H9 (cell line): ENCODE results near the gene ARL13B. TPM values are rescaled to one million over a fixed set of nuclear protein-coding genes. Genes with fewer than 3 reads are reported as not detected.
"Not testable (repeated sequence)": the region's sequence is repeated elsewhere in the genome, so short reads cannot be mapped to it uniquely, and the experiment has no call there.

Source experiments
- DNase-seq: peaks from one replicate; pipeline ENCODE4 v3.0.0-alpha.2; 2017
- H2AFZ ChIP-seq: one replicate; pipeline ENCODE4 v1.6.1; 2013; ENCODE audit warnings: mild to moderate bottlenecking, low read length, control low read depth, moderate library complexity
- H2AK5ac ChIP-seq: 2 replicates; pipeline ENCODE4 v1.6.1; 2013; ENCODE audit warnings: low read length, control low read depth, mixed read lengths; ENCODE audit not compliant: insufficient read length
- H2BK120ac ChIP-seq: one replicate; pipeline ENCODE4 v1.6.1; 2013; ENCODE audit warnings: low read depth, mild to moderate bottlenecking, low read length, control low read depth, inconsistent platforms; ENCODE audit not compliant: poor library complexity, severe bottlenecking
- H2BK12ac ChIP-seq: 2 replicates; pipeline ENCODE4 v1.6.1; 2013; ENCODE audit warnings: low read length, control low read depth, mixed read lengths, low read depth; ENCODE audit not compliant: insufficient read length
- H2BK15ac ChIP-seq: 2 replicates; pipeline ENCODE4 v1.6.1; 2013; ENCODE audit warnings: low read depth, low read length, control low read depth
- H2BK20ac ChIP-seq: one replicate; pipeline ENCODE4 v1.6.1; 2013; ENCODE audit warnings: low read depth, mild to moderate bottlenecking, low read length, control low read depth, inconsistent platforms; ENCODE audit not compliant: poor library complexity, severe bottlenecking
- H2BK5ac ChIP-seq: 2 replicates; pipeline ENCODE4 v1.6.1; 2013; ENCODE audit warnings: low read length, control low read depth, mixed read lengths; ENCODE audit not compliant: insufficient read length
- H3K14ac ChIP-seq: 2 replicates; pipeline ENCODE4 v1.6.1; 2013; ENCODE audit warnings: low read length, control low read depth; ENCODE audit not compliant: insufficient read depth
- H3K18ac ChIP-seq: 2 replicates; pipeline ENCODE4 v1.6.1; 2013; ENCODE audit warnings: low read depth, mild to moderate bottlenecking, mixed read lengths, low read length, control low read depth; ENCODE audit not compliant: insufficient read length
- H3K23ac ChIP-seq: 2 replicates; pipeline ENCODE4 v1.6.1; 2013; ENCODE audit warnings: low read length, control low read depth, mixed read lengths, low read depth; ENCODE audit not compliant: insufficient read length
- H3K23me2 ChIP-seq: 2 replicates; pipeline ENCODE4 v1.6.1; 2013; ENCODE audit warnings: low read depth, mild to moderate bottlenecking, mixed read lengths, low read length, control low read depth; ENCODE audit not compliant: insufficient read length, poor library complexity, severe bottlenecking
- H3K27ac ChIP-seq: 2 replicates; pipeline ENCODE4 v1.5.1; 2013; ENCODE audit warnings: low read length, control low read depth, mixed read lengths, low read depth; ENCODE audit not compliant: insufficient read length
- H3K27me3 ChIP-seq: 2 replicates; pipeline ENCODE4 v1.6.1; 2013; ENCODE audit warnings: low read length, control low read depth, inconsistent platforms; ENCODE audit not compliant: insufficient read depth
- H3K4ac ChIP-seq: 2 replicates; pipeline ENCODE4 v1.6.1; 2013; ENCODE audit warnings: low read depth, mild to moderate bottlenecking, control low read depth, inconsistent platforms, low read length, moderate library complexity
- H3K4me1 ChIP-seq: 2 replicates; pipeline ENCODE4 v1.6.1; 2013; ENCODE audit warnings: low read length, control low read depth, inconsistent platforms; ENCODE audit not compliant: insufficient read depth
- H3K4me2 ChIP-seq: 2 replicates; pipeline ENCODE4 v1.6.1; 2013; ENCODE audit warnings: low read length, control low read depth, mixed read lengths; ENCODE audit not compliant: insufficient read length, insufficient read depth
- H3K56ac ChIP-seq: 2 replicates; pipeline ENCODE4 v1.6.1; 2013; ENCODE audit warnings: low read depth, mild to moderate bottlenecking, mixed read lengths, low read length, control low read depth; ENCODE audit not compliant: insufficient read length
- H3K79me1 ChIP-seq: 2 replicates; pipeline ENCODE4 v1.6.1; 2013; ENCODE audit warnings: low read depth, mild to moderate bottlenecking, moderate library complexity, low read length, control low read depth, inconsistent platforms; ENCODE audit not compliant: insufficient read depth, poor library complexity, severe bottlenecking
- H3K79me2 ChIP-seq: 2 replicates; pipeline ENCODE4 v1.6.1; 2013; ENCODE audit warnings: low read length, control low read depth, inconsistent platforms; ENCODE audit not compliant: insufficient read depth
- H3K9ac ChIP-seq: 2 replicates; pipeline ENCODE4 v1.6.1; 2013; ENCODE audit warnings: low read length, control low read depth, mixed read lengths; ENCODE audit not compliant: insufficient read length; ENCODE audit errors: extremely low read depth
- H3K9me3 ChIP-seq: one replicate; pipeline ENCODE4 v1.6.1; 2013; ENCODE audit warnings: low read depth, low read length, inconsistent platforms; ENCODE audit not compliant: control insufficient read depth
- H3T11ph ChIP-seq: one replicate; pipeline ENCODE4 v1.6.1; 2013; ENCODE audit warnings: mild to moderate bottlenecking, low read length, control low read depth, inconsistent platforms
- H4K20me1 ChIP-seq: one replicate; pipeline ENCODE4 v1.6.1; 2013; ENCODE audit not compliant: control insufficient read depth, insufficient read length, insufficient read depth
- H4K5ac ChIP-seq: 2 replicates; pipeline ENCODE4 v1.6.1; 2013; ENCODE audit warnings: low read depth, mild to moderate bottlenecking, mixed read lengths, low read length, control low read depth; ENCODE audit not compliant: insufficient read length
- H4K8ac ChIP-seq: replicated peaks from 2 replicates; pipeline ENCODE4 v1.6.1; 2013; ENCODE audit warnings: low read length, control low read depth, mixed read lengths, low read depth; ENCODE audit not compliant: insufficient read length
- H4K91ac ChIP-seq: 2 replicates; pipeline ENCODE4 v1.6.1; 2013; ENCODE audit warnings: low read depth, mild to moderate bottlenecking, moderate library complexity, mixed read lengths, low read length, control low read depth; ENCODE audit not compliant: insufficient read length
- H3K27ac Mint-ChIP-seq, 3 experiments: 2 replicates in 2 of 3; 3 replicates in 1 of 3; pipeline ENCODE4 v1.8.0; 2020 to 2021; ENCODE audit warnings: mixed read lengths in 3 of 3, mild to moderate bottlenecking in 1 of 3, moderate library complexity in 1 of 3
- H3K27me3 Mint-ChIP-seq: 2 replicates; pipeline ENCODE4 v1.8.0; 2021; ENCODE audit warnings: low read depth, mild to moderate bottlenecking, moderate library complexity, mixed read lengths
- H3K36me3 Mint-ChIP-seq, 3 experiments: 2 replicates in 2 of 3; 3 replicates in 1 of 3; pipeline ENCODE4 v1.8.0; 2020 to 2021; ENCODE audit warnings: low read depth in 3 of 3, mixed read lengths in 3 of 3; ENCODE audit not compliant: insufficient read depth in 1 of 3
- H3K4me1 Mint-ChIP-seq, 2 experiments: 2 replicates each; pipeline ENCODE4 v1.8.0; 2020; ENCODE audit warnings: mixed read lengths in 2 of 2
- H3K4me3 Mint-ChIP-seq, 2 experiments: 2 replicates in 1 of 2; 3 replicates in 1 of 2; pipeline ENCODE4 v1.8.0; 2020 to 2021; ENCODE audit warnings: mild to moderate bottlenecking in 2 of 2, mixed read lengths in 2 of 2, moderate library complexity in 1 of 2
- H3K9me3 Mint-ChIP-seq, 2 experiments: 2 replicates in 1 of 2; 3 replicates in 1 of 2; pipeline ENCODE4 v1.8.0; 2020; ENCODE audit warnings: mild to moderate bottlenecking in 2 of 2, mixed read lengths in 2 of 2, moderate library complexity in 1 of 2
- WGBS: extraction: QIAGEN DNeasy Blood & Tissue Kit; methylation state at CpG from one replicate; pipeline ENCODE4 v1.1.7; 2013; ENCODE audit warnings: missing lambda C conversion rate, low lambda C conversion rate, mixed read lengths; ENCODE audit not compliant: insufficient read length; ENCODE audit errors: extremely low coverage; 5-methylcytosine and 5-hydroxymethylcytosine counted together
- total RNA-seq: library from RNA; stranded (reverse); gene quantifications from 2 replicates; pipeline ENCODE4 v1.2.1, GENCODE V29; 2021

Gene ARL13B
- total RNA-seq, 1 experiment from 2014 or later: 7.9 TPM

DNA sequence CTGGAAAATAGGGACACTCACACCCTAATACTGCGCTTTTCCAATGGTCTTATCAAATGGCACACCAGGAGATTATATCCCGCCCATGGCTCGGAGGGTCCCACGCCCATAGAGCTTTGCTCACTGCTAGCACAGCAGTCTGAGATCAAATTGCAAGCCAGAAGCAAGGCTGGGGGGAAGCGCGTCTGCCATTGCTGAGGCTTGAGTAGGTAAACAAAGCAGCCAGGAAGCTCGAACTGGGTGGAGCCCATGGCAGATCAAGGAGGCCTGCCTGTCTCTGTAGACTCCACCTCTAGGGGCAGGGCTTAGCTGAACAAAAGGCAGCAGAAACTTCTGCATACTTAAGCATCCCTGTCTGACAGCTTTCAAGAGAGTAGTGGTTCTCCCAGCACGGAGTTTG, 30.0 kb upstream of the ARL13B start:
- H2BK20ac ChIP-seq, H4K20me1 ChIP-seq, H3K56ac ChIP-seq, H3K4me1 Mint-ChIP-seq, H2AK5ac ChIP-seq, H3T11ph ChIP-seq, H2BK12ac ChIP-seq, H3K79me2 ChIP-seq, H3K27ac Mint-ChIP-seq, DNase-seq, H4K5ac ChIP-seq, H3K4me2 ChIP-seq, H3K9me3 ChIP-seq, H3K4me3 Mint-ChIP-seq, H3K27me3 Mint-ChIP-seq, H3K27ac ChIP-seq, H4K91ac ChIP-seq, H3K14ac ChIP-seq, H3K4ac ChIP-seq, H2BK15ac ChIP-seq, H2AFZ ChIP-seq, H2BK120ac ChIP-seq, H3K27me3 ChIP-seq, H3K9ac ChIP-seq, H4K8ac ChIP-seq, H2BK5ac ChIP-seq, H3K23ac ChIP-seq, H3K18ac ChIP-seq, H3K79me1 ChIP-seq, H3K4me1 ChIP-seq, H3K23me2 ChIP-seq: not testable (repeated sequence)
- peaks cover 73 to 84% of the 10 kb centered on the region in 2 experiments for H3K9me3 Mint-ChIP-seq
- peaks cover 6 to 39% (median 8%) of the 10 kb centered on the region in 3 experiments; a peak in 5 of 7 replicates for H3K36me3 Mint-ChIP-seq
- WGBS: no CpG with 5 or more reads among the region's 8 CpGs
